Stimulated activated CD8-positive, alpha-beta memory T cell treated with anti-CD3 and anti-CD28 coated beads, Interleukin-12 subunit alpha, Interleukin-12 subunit beta, amount 100 ng/mL, for 24 hours (primary cell): ENCODE measurements around the gene TBPL2.
A peak's percentile ranks its signal among the peaks of the same experiment; 100 is the strongest.
"Not testable (repeated sequence)": the region's sequence is repeated elsewhere in the genome, so short reads cannot be mapped to it uniquely, and the experiment has no call there.

Source experiments
- DNase-seq: peaks from one replicate; pipeline ENCODE4 v3.0.0-alpha.2; 2020; ENCODE audit errors: extremely low read depth

The TBPL2 gene

DNA sequence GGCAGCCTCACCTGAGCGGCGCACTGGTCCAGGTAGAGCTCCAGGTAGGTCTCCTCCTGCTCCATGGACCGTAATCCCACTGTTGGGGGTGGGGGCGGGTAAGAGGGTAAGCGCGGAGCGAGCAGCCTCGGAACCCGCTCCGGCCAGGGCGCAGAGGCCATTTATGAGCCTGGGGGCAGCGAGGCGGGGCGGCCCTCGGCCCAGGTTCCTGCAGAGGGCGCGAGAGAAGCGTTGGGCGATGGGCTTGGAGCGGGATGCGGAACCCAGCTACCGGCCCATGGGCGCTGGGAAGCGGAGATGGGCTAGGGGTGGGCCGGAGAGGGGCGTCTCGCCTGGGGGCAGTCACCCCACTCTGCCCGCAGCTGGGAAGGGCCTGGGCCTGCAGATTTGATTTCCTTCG lies at the start of gene TBPL2:
Gene TBPL2 (minus strand): TSS at position 232 of the 400 bp plus-strand sequence. CDS start 167 bp downstream, at position 65.
- DNase-seq: no peak

DNA sequence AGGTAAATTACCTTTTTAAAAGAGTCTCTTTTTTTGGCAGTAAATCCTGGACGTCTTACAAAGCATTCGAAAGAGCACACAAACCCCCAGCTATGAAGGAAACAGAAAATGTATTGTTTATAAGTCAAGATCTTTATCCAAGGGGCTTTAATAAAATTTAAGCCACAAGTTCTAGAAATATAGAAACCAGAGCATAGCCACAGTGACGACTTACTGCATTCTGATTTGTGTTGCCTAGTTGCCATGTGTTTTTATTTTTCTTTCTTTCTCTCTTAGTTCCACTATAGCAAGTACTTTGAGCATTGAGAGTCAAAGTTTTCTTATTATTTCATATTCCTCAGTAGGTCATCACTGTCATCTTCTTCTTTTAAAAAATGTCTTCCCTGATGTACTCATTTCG lies 47.8 kb upstream of the TBPL2 start:
- DNase-seq: no peak

- DNase-seq: no peak
Measured at GRCh38 chr14:55482936-55483605, 42.7 kb upstream of the TBPL2 start.

GRCh38 chr14:55481769-55482168 lies 41.4 kb upstream of the TBPL2 start:
- DNase-seq: no peak

DNA sequence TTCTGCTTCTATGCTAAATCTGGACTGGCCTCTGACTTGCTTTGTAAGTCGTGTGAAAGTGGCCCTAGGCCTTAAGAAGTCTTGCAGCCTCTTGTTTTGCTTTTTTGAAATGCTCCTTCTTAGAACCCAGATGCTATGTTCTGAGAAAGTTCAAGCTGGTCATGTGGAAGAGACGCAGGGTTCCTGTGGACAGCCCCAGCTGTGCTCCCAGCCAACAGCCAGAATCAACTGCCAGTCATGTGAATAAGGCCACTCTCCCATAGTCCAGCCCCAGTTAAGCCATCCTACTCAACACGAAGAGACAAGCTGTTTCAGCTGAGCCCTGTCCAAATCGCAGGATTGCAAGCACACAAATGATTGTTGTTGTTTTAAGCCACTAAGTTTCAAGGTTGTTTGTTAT lies 37.3 kb upstream of the TBPL2 start:
- no peak for DNase-seq

- not testable (repeated sequence) for DNase-seq
Measured at GRCh38 chr14:55476448-55476847, 36.0 kb upstream of the TBPL2 start.

DNA sequence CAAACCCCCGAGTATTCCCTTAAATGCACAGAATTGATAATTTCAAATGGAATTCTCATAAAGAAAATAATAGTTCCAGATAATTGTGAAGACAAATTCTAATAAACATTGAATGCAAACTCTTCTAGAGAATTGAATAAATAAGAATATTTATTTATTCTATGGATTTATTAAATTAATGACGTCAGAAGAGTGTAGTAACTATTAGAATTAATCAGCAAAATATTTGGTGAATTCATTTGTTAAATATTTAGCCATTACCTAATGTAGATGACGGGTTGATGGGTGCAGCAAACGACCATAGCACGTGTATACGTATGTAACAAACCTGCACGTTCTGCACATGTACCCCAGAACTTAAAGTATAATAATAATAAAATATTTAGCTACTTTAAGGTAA lies 33.4 kb upstream of the TBPL2 start:
- no peak for DNase-seq

GRCh38 chr14:55470025-55470424 lies 29.6 kb upstream of the TBPL2 start:
- DNase-seq: no peak

DNA sequence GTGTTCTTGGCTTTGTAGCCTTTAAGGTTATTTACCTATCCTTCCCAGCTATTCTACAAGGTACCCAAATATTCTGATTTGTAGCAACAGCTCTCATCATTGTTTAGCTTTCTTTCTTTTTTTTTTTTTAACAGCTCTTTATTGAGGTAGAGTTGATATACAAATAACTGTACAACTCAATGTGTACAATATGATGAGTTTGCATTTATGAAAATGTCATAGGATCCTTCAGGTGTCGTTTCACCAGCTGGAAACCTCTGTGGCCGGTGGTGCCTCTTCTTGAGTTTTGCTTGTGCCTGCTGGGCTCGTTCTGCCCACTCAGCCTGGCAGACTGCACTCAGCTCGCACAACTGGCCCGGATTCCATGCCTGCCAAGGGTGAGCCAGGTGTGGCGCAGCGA lies 26.9 kb upstream of the TBPL2 start:
- DNase-seq: no peak

GRCh38 chr14:55458800-55459515 lies 18.5 kb upstream of the TBPL2 start:
- no peak for DNase-seq

- no peak for DNase-seq
Measured at GRCh38 chr14:55457496-55457895, 17.1 kb upstream of the TBPL2 start.

GRCh38 chr14:55456411-55456810 lies 16.0 kb upstream of the TBPL2 start:
- not testable (repeated sequence) for DNase-seq

GRCh38 chr14:55454264-55455002 lies 14.0 kb upstream of the TBPL2 start:
- DNase-seq: no peak

GRCh38 chr14:55451950-55452349 lies 11.5 kb upstream of the TBPL2 start:
- DNase-seq: no peak

- DNase-seq: no peak
Measured at GRCh38 chr14:55451398-55451797, 11.0 kb upstream of the TBPL2 start.

- DNase-seq: no peak
Measured at GRCh38 chr14:55450987-55451386, 10.6 kb upstream of the TBPL2 start.

- no peak for DNase-seq
Measured at GRCh38 chr14:55450539-55450938, 10.1 kb upstream of the TBPL2 start.

- DNase-seq: no peak
Measured at GRCh38 chr14:55450124-55450523, 9.7 kb upstream of the TBPL2 start.

DNA sequence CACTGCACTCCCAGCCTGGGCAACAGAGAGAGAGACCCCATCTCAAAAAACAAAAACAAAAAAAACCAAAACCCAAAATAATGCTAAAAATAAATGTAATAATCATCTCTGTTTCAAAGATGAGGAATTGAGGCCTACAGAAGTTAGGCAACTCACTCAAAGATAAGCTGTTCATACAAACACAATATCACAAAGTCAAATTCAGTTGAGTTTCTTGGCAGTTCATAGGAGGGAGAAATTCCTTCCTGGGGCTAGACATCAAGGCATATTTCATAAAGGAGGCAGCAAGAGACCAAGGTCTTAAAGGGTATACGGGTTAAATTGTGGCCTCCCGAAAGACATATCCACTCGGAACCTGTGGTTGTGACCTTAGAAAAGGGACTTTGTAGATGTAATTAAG lies 8.7 kb upstream of the TBPL2 start:
- DNase-seq: no peak

GRCh38 chr14:55448141-55448614 lies 7.8 kb upstream of the TBPL2 start:
- no peak for DNase-seq

DNA sequence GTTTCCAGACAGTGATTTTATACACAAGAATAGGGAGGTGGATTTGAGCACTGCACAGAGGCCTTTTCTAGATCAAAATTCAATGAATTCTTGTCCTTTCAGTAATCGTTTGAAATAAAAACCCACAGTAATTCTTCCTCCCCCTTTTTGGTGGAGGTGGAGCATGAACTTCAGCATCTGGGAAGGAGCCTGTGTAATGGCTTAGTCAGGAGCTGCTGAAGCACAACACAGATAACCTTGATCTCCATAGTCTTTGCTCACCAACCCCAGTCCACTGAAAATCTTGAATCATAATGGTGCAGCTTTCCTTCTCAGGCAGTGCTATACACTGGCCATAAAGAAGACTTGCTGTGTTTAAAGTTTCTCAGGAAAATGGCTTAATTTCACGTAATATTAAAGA lies 6.4 kb upstream of the TBPL2 start:
- no peak for DNase-seq

GRCh38 chr14:55446127-55446736 lies 5.8 kb upstream of the TBPL2 start:
- DNase-seq: peak; percentile 15
